Liver (tissue), 9 donors: ENCODE results near the gene CD33. TPM values are rescaled to one million over a fixed set of nuclear protein-coding genes. Genes with fewer than 3 reads are reported as not detected.

ENCODE experiments used
- DNase-seq: peaks from one replicate; pipeline ENCODE4 v3.0.0-alpha.2; 2017; ENCODE audit warnings: low spot score
- H3K27ac ChIP-seq, 2 donors: one replicate each; pipeline ENCODE4 v1.7.0; 2013; ENCODE audit warnings: inconsistent platforms in 2 of 2, low read length in 2 of 2, control low read depth in 1 of 2, low read depth in 1 of 2, mild to moderate bottlenecking in 1 of 2
- H3K27me3 ChIP-seq, 4 donors: one replicate each; pipeline versions ENCODE4 v1.6.1 to v1.7.0; 2013; ENCODE audit warnings: low read length in 3 of 4, inconsistent platforms in 1 of 4, mild to moderate bottlenecking in 1 of 4, moderate library complexity in 1 of 4; ENCODE audit not compliant: control insufficient read depth in 4 of 4, insufficient read depth in 4 of 4
- H3K36me3 ChIP-seq, 4 donors: one replicate each; pipeline versions ENCODE4 v1.6.1 to v1.7.0; 2013; ENCODE audit warnings: low read length in 3 of 4, mild to moderate bottlenecking in 3 of 4, low read depth in 1 of 4, moderate library complexity in 1 of 4; ENCODE audit not compliant: control insufficient read depth in 4 of 4, insufficient read depth in 3 of 4
- H3K4me1 ChIP-seq, 4 donors: one replicate each; pipeline versions ENCODE4 v1.6.1 to v1.7.0; 2013; ENCODE audit warnings: low read length in 3 of 4, mild to moderate bottlenecking in 3 of 4, moderate library complexity in 1 of 4; ENCODE audit not compliant: control insufficient read depth in 4 of 4, insufficient read depth in 4 of 4
- H3K4me3 ChIP-seq, 3 donors: one replicate each; pipeline versions ENCODE4 v1.6.1 to v1.7.0; 2013; ENCODE audit warnings: low read length in 3 of 3, control low read depth in 1 of 3, low read depth in 1 of 3, mild to moderate bottlenecking in 1 of 3
- H3K9ac ChIP-seq, 2 donors: one replicate each; pipeline ENCODE4 v1.7.0; 2013; ENCODE audit warnings: low read length in 2 of 2, mild to moderate bottlenecking in 2 of 2, moderate library complexity in 2 of 2, control low read depth in 1 of 2, low read depth in 1 of 2
- H3K9me3 ChIP-seq, 4 donors: one replicate each; pipeline versions ENCODE4 v1.6.1 to v1.7.0; 2013; ENCODE audit warnings: low read length in 3 of 4; ENCODE audit not compliant: control insufficient read depth in 4 of 4
- CTCF ChIP-seq: fragments of 150-350 bp; IDR thresholded peaks from 2 replicates; pipeline ENCODE4 v1.5.1; 2017; ENCODE audit warnings: improper control_type of control experiment, low read depth, low read length; ENCODE audit not compliant: missing input control
- EGR1 ChIP-seq, 2 donors: IDR thresholded peaks; 2 replicates each; pipeline ENCODE4 v1.6.1; 2016 to 2018; ENCODE audit warnings: antibody characterized with exemption in 2 of 2, low read depth in 2 of 2
- FOXA1 ChIP-seq: IDR thresholded peaks from 2 replicates; pipeline ENCODE4 v1.6.1; 2016; ENCODE audit warnings: antibody characterized with exemption
- FOXA2 ChIP-seq: IDR thresholded peaks from 2 replicates; pipeline ENCODE4 v1.6.1; 2016; ENCODE audit warnings: antibody characterized with exemption
- GABPA ChIP-seq, 2 donors: IDR thresholded peaks in 1 of 2; conservative IDR thresholded peaks in 1 of 2; 2 replicates each; pipeline ENCODE4 v1.6.1; 2016; ENCODE audit warnings: antibody characterized with exemption in 2 of 2, mild to moderate bottlenecking in 1 of 2, moderate library complexity in 1 of 2
- HNF4A ChIP-seq, 2 donors: conservative IDR thresholded peaks; 2 replicates each; pipeline ENCODE4 v1.6.1; 2016; ENCODE audit warnings: antibody characterized with exemption in 2 of 2, mild to moderate bottlenecking in 2 of 2
- MAX ChIP-seq: IDR thresholded peaks from 2 replicates; pipeline ENCODE4 v1.6.1; 2016; ENCODE audit warnings: antibody characterized with exemption
- RAD21 ChIP-seq, 2 donors: IDR thresholded peaks; 2 replicates each; pipeline ENCODE4 v1.6.1; 2016; ENCODE audit warnings: antibody characterized with exemption in 2 of 2, mild to moderate bottlenecking in 2 of 2
- REST ChIP-seq: IDR thresholded peaks from 2 replicates; pipeline ENCODE4 v1.6.1; 2016; ENCODE audit warnings: antibody characterized with exemption, mild to moderate bottlenecking
- RXRA ChIP-seq, 2 donors: IDR thresholded peaks; 2 replicates each; pipeline ENCODE4 v1.6.1; 2017 to 2018; ENCODE audit warnings: antibody characterized with exemption in 2 of 2, mild to moderate bottlenecking in 1 of 2
- SP1 ChIP-seq: IDR thresholded peaks from 2 replicates; pipeline ENCODE4 v1.6.1; 2018; ENCODE audit warnings: antibody characterized with exemption, mild to moderate bottlenecking
- TAF1 ChIP-seq: conservative IDR thresholded peaks from 2 replicates; pipeline ENCODE4 v1.6.1; 2016; ENCODE audit warnings: antibody characterized with exemption, mild to moderate bottlenecking
- YY1 ChIP-seq: IDR thresholded peaks from 2 replicates; pipeline ENCODE4 v1.6.1; 2016; ENCODE audit warnings: antibody characterized with exemption, mild to moderate bottlenecking
- WGBS: extraction: QIAGEN DNeasy Blood & Tissue Kit; methylation state at CpG from one replicate; pipeline ENCODE4 v1.1.7; 2013; 5-methylcytosine and 5-hydroxymethylcytosine counted together
- polyA plus RNA-seq, 2 donors: library from polyadenylated mRNA; stranded (reverse) in 1 of 2; unstranded in 1 of 2; fragments of 200-250 nt in 1 of 2; fragments of >200 nt in 1 of 2; fragmentation: Nextera tagmentation in 1 of 2; extraction: Ambion mirVana in 1 of 2; gene quantifications; one replicate each; pipeline versions ENCODE4 v1.2.1 to v1.2.3, GENCODE V29; 2013 to 2015
- total RNA-seq, 2 donors: library from RNA; depleted of rRNA; stranded (reverse); fragments of >200 nt; gene quantifications; one replicate each; pipeline ENCODE4 v1.2.3, GENCODE V29; 2014
- donor health status: healthy.
- donor health status: healthy.
- donor health status: healthy.
- donor health status: healthy.
- donor health status: healthy.

CD33 gene
- total and polyA plus RNA-seq, 4 donors: 1.3 to 5.1 (median 3.8) TPM

GRCh38 chr19:51227966-51228365 is 3.1 kb downstream of the CD33 start:
- Histone ChIP-seq H3K9ac (no peak overlapping the region), H3K9me3 (peaks cover 0 to 3% (median 0%) of the 10 kb centered on the region in 4 donors), H3K27ac (no peak overlapping the region), H3K36me3 (no peaks in the 10 kb centered on the region), H3K27me3 (peaks cover 0 to 3% (median 0%) of the 10 kb centered on the region in 4 donors), H3K4me3 (no peak overlapping the region), H3K4me1 (peaks cover 0 to 2% (median 0%) of the 10 kb centered on the region in 4 donors)
- DNase-seq: no peak
- TF ChIP-seq SP1 (no peak), FOXA2 (no peak), RAD21 (IDR thresholded peaks at IDR 0.05) (no peak), REST (no peak), TAF1 (no peak), MAX (no peak), YY1 (no peak), CTCF (no peak)
- 68% methylated on average over 2 of the region's 2 CpGs for WGBS

- TF ChIP-seq FOXA1 (no peak), RXRA (IDR thresholded peaks at IDR 0.05) (no peak), HNF4A (conservative IDR thresholded peaks at IDR 0.05) (no peak), GABPA (IDR thresholded peaks at IDR 0.05 in 1 of 2, conservative IDR thresholded peaks at IDR 0.05 in 1 of 2) (no peak), SP1 (no peak), EGR1 (IDR thresholded peaks at IDR 0.05; ENCODE audit: low read depth in 2 of 2) (no peak), YY1 (no peak), CTCF (no peak)
- Histone ChIP-seq H3K4me3 (no peak overlapping the region), H3K9me3 (no peaks in the 10 kb centered on the region), H3K9ac (no peak overlapping the region), H3K4me1 (no peaks in the 10 kb centered on the region), H3K36me3 (no peaks in the 10 kb centered on the region), H3K27me3 (no peaks in the 10 kb centered on the region), H3K27ac (no peak overlapping the region)
- 87% methylated on average over 7 of the region's 7 CpGs for WGBS
- no peak for DNase-seq
Measured at GRCh38 chr19:51240866-51241265, 16.0 kb downstream of the CD33 start.
